GM12878 (cell line): ENCODE data around the gene SNAPC2. TPM values are rescaled to one million over a fixed set of nuclear protein-coding genes. Genes with fewer than 3 reads are reported as not detected.

Experiments used
- ATAC-seq: fragments of 200-7000 bp; cut with Tn5 transposase; 3 replicates; pipeline ENCODE4 v1.9.1; 2020; ENCODE audit warnings: mild to moderate bottlenecking, moderate library complexity
- BruUV-seq: library from RNA; stranded (reverse); fragments of 400-500 nt; replicated peaks from 2 replicates; lab custom pipeline; 2021; lab: Mats Ljungman, UMichigan
- CTCF ChIA-PET: fragments of 300-600 bp; sonication (Branson Sonifier 250); formaldehyde crosslinking; extraction: SDS; loops from one replicate; lab custom pipeline; 2021; ENCODE audit warnings: inconsistent platforms; lab: Yijun Ruan, JAX
- POLR2A ChIA-PET: fragments of 350-600 bp; formaldehyde crosslinking; extraction: SDS; loops from one replicate; lab custom pipeline; 2021; ENCODE audit warnings: inconsistent platforms; lab: Charles Lee
- RAD21 ChIA-PET: fragments of 300-600 bp; sonication (Branson Sonifier 250); formaldehyde crosslinking; loops from one replicate; lab custom pipeline; 2023; ENCODE audit warnings: antibody characterized with exemption; ENCODE audit not compliant: unreplicated experiment; lab: Charles Lee
- SMC1A ChIA-PET: fragments of 300-600 bp; sonication (Branson Sonifier 250); formaldehyde crosslinking; loops from one replicate; lab custom pipeline; 2023; ENCODE audit not compliant: unreplicated experiment, uncharacterized antibody; lab: Charles Lee
- DNase-seq: peaks from one replicate; pipeline ENCODE4 v3.0.0-alpha.2; 2011; ENCODE audit warnings: low read depth, low spot score
- FAIRE-seq: peaks from 3 replicates; lab custom pipeline; 2011; peaks lifted over from hg19 to GRCh38; lab: Jason Lieb, UNC
- H2AFZ ChIP-seq: 2 replicates; pipeline ENCODE4 v1.6.0; 2011; ENCODE audit warnings: low read depth, low read length, control low read depth; ENCODE audit not compliant: control insufficient read depth
- H3K27ac ChIP-seq: 2 replicates; pipeline ENCODE4 v1.5.1; 2011; ENCODE audit warnings: control low read depth; ENCODE audit not compliant: control insufficient read depth, insufficient read depth
- H3K27me3 ChIP-seq, 2 experiments: replicated peaks in 1 of 2; 2 replicates each; pipeline versions ENCODE4 v1.6.0 to v1.6.1; 2011; ENCODE audit warnings: low read length in 1 of 2; ENCODE audit not compliant: control insufficient read depth in 2 of 2, insufficient read depth in 2 of 2
- H3K36me3 ChIP-seq, 2 experiments: 2 replicates each; pipeline ENCODE4 v1.5.1; 2011; ENCODE audit warnings: low read length in 1 of 2; ENCODE audit not compliant: control insufficient read depth in 2 of 2, insufficient read depth in 2 of 2
- H3K4me1 ChIP-seq: 2 replicates; pipeline ENCODE4 v1.6.1; 2011; ENCODE audit warnings: mild to moderate bottlenecking, low read length, moderate library complexity, mixed read lengths; ENCODE audit not compliant: control insufficient read depth, insufficient read depth
- H3K4me2 ChIP-seq: 2 replicates; pipeline ENCODE4 v1.6.0; 2011; ENCODE audit warnings: control low read depth; ENCODE audit not compliant: control insufficient read depth, insufficient read depth
- H3K4me3 ChIP-seq: fragments of 200-600 bp; sonication (generic); 2 replicates; pipeline ENCODE4 v1.5.1; 2016
- H3K79me2 ChIP-seq: 2 replicates; pipeline ENCODE4 v1.6.0; 2011; ENCODE audit warnings: low read length; ENCODE audit not compliant: control insufficient read depth, insufficient read depth
- H3K9ac ChIP-seq: 2 replicates; pipeline ENCODE4 v1.8.0; 2011; ENCODE audit warnings: low read length, control low read depth, mixed read lengths; ENCODE audit not compliant: control insufficient read depth, insufficient read depth
- H3K9me3 ChIP-seq: replicated peaks from 3 replicates; pipeline ENCODE4 v1.5.1; 2011; ENCODE audit warnings: mild to moderate bottlenecking, low read length; ENCODE audit not compliant: control insufficient read depth, insufficient read depth
- H4K20me1 ChIP-seq: 2 replicates; pipeline ENCODE4 v1.6.0; 2011; ENCODE audit not compliant: control insufficient read depth, insufficient read depth
- BCL3 ChIP-seq: IDR thresholded peaks from 2 replicates; pipeline ENCODE4 v1.6.1; 2011; ENCODE audit warnings: borderline replicate concordance, low read depth, mild to moderate bottlenecking, moderate library complexity, low read length; ENCODE audit not compliant: insufficient read depth, poor library complexity, severe bottlenecking
- CBX3 ChIP-seq: fragments of 200-600 bp; sonication (generic); IDR thresholded peaks from 2 replicates; pipeline ENCODE4 v1.6.1; 2016; ENCODE audit warnings: low read depth, borderline replicate concordance
- MTA3 ChIP-seq: IDR thresholded peaks from 2 replicates; pipeline ENCODE4 v1.6.1; 2012; ENCODE audit warnings: low read length, inconsistent platforms, borderline replicate concordance
- NFYB ChIP-seq: IDR thresholded peaks from 2 replicates; pipeline ENCODE4 v1.6.1; 2011; ENCODE audit warnings: low read depth, mild to moderate bottlenecking, low read length, improper control_type of control experiment, moderate library complexity; ENCODE audit not compliant: insufficient read depth
- SMAD1 ChIP-seq: fragments of 450-650 bp; IDR thresholded peaks from 2 replicates; pipeline ENCODE4 v1.6.1; 2018; ENCODE audit warnings: mild to moderate bottlenecking, low read depth; ENCODE audit not compliant: partially characterized antibody
- ZNF384 ChIP-seq: IDR thresholded peaks from 2 replicates; pipeline ENCODE4 v1.6.1; 2012; ENCODE audit warnings: low read depth, mild to moderate bottlenecking, low read length, improper control_type of control experiment, borderline replicate concordance
- ZZZ3 ChIP-seq: IDR thresholded peaks from 2 replicates; pipeline ENCODE4 v1.6.1; 2011; ENCODE audit warnings: low read depth; ENCODE audit not compliant: control insufficient read depth, insufficient read length
- WGBS: methylation state at CpG from one replicate; pipeline ENCODE4 v1.1.6; 2016; ENCODE audit warnings: low lambda C conversion rate; ENCODE audit not compliant: insufficient replicate concordance, insufficient coverage; ENCODE audit errors: missing lambda C conversion rate; 5-methylcytosine and 5-hydroxymethylcytosine counted together
- in situ Hi-C: fragments of 300-500 bp; cut with MboI; formaldehyde crosslinking; loops from 9 replicates; pipeline ENCODE4 v1.14.3; 2018; ENCODE audit warnings: mixed read lengths
- intact Hi-C: fragments of 100-400 bp; cut with micrococcal nuclease; formaldehyde crosslinking; loops from one replicate; pipeline ENCODE4 v1.14.2; 2022; ENCODE audit not compliant: unreplicated experiment
- polyA plus RNA-seq, 11 experiments: library from polyadenylated mRNA; depleted of rRNA in 4 of 11; unstranded in 6 of 11; stranded (reverse) in 5 of 11; fragments of >200 nt; fragmentation: Nextera tagmentation in 4 of 11; fragmentation: Illumina TruSeq in 1 of 11; extraction: Ambion mirVana in 4 of 11; extraction: Trizol in 1 of 11; gene quantifications; 1 replicate in 1 of 11; 2 replicates in 10 of 11; pipeline versions ENCODE4 v1.2.1 to v1.2.3, GENCODE V29; 2011 to 2016; ENCODE audit warnings: inconsistent platforms in 2 of 11, missing spikeins in 2 of 11, low read depth in 1 of 11
- total RNA-seq, 4 experiments: library from RNA; depleted of rRNA in 3 of 4; stranded (reverse); fragments of >200 nt in 3 of 4; fragmentation: Illumina TruSeq in 1 of 4; extraction: Trizol in 1 of 4; gene quantifications; 2 replicates each; pipeline versions ENCODE4 v1.2.1 to v1.2.3, GENCODE V29; 2013 to 2021

Gene SNAPC2
- total and polyA plus RNA-seq, 10 of the 15 experiments (the other 5 are each of a cell fraction or from before 2014, with no cell fraction given) = 0.19 to 20.8 (median 12.6) TPM

GRCh38 chr19:7968796-7969554 lies 48.8 kb downstream of the SNAPC2 start:
- no peak overlapping the region for H3K4me2 ChIP-seq
- no peak overlapping the region for H3K4me3 ChIP-seq
- CTCF ChIA-PET = interaction anchor here (1.2 to 4.0 kb wide), 3 partner anchors 24 to 33 kb away, joined by 3 to 22 read pairs (median 10); partner anchors contain the start of gene TIMM44
- H4K20me1 ChIP-seq = no peaks in the 10 kb centered on the region
- in situ Hi-C loops (no loop called here), intact Hi-C loops (no loop called here)
- H3K4me1 ChIP-seq = no peaks in the 10 kb centered on the region
- 93% methylated on average over 20 of the region's 20 CpGs for WGBS
- TF ChIP-seq ZZZ3 (no peak), NFYB (no peak), BCL3 (no peak), CBX3 (no peak), SMAD1 (no peak), ZNF384 (no peak), MTA3 (no peak)
- SMC1A ChIA-PET = no interaction called here
- RAD21 ChIA-PET = no interaction called here
- no peaks in the 10 kb centered on the region for H3K79me2 ChIP-seq
- H3K27ac ChIP-seq = no peak overlapping the region
- no peak overlapping the region for H3K9ac ChIP-seq
- no peaks in the 10 kb centered on the region for H3K9me3 ChIP-seq
- H3K36me3 ChIP-seq = peaks cover 35 to 38% of the 10 kb centered on the region in 2 experiments; a peak in 3 of 4 replicates
- FAIRE-seq (no peak), DNase-seq (no peak), ATAC-seq (no peak)
- no TSS peak for BruUV-seq
- no peak overlapping the region for H2AFZ ChIP-seq
- H3K27me3 ChIP-seq = no peaks in the 10 kb centered on the region
- POLR2A ChIA-PET = interaction anchor here (0.6 kb wide), 1 partner anchor 10 kb away, joined by 3 read pairs; no protein-coding TSS in a partner anchor
